GM18498 (cell line): ENCODE results near the gene GIT2.
A peak's percentile ranks its signal among the peaks of the same experiment; 100 is the strongest.
"Not testable (repeated sequence)": the region's sequence is repeated elsewhere in the genome, so short reads cannot be mapped to it uniquely, and the experiment has no call there.

ENCODE experiments used
- ATAC-seq: cut with Tn5 transposase; IDR thresholded peaks from one replicate; pipeline ENCODE4 v1.9.1; 2021; ENCODE audit warnings: mild to moderate bottlenecking, moderate library complexity; ENCODE audit not compliant: unreplicated experiment

The GIT2 gene

DNA sequence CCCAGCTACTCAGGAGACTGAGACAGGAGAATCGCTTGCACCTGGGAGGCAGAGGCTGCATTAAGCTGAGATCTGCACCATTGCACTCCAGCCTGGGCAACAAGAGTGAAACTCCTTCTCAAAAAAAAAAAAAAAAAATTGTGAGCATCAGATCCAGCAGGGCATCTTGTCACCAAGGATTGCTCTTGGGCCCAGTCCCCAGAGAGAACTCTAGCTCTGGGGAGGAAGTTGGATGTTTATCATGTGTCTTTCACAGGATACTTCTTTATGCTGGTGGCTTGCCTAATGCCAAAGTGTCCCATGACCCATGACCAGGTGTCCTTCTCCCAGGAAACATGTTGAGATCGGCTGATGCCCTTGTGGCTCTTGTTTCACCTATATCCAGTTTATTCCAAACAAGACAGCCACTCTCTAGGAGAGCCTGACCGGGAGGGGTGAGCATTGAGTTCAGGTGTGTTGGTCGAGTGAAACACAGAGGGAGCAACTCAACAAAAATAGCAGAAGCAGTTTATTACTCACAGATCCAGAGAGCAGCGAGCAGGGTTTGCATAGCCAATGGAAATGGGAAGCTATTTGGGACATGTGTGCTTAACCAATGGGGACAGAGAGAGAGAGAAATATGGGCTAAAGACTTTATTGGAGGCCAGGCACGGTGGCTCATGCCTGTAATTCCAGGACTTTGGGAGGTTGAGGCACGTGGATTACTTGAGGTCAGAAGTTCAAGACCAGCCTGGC is 102.7 kb downstream of the GIT2 start:
- no peak for ATAC-seq

DNA sequence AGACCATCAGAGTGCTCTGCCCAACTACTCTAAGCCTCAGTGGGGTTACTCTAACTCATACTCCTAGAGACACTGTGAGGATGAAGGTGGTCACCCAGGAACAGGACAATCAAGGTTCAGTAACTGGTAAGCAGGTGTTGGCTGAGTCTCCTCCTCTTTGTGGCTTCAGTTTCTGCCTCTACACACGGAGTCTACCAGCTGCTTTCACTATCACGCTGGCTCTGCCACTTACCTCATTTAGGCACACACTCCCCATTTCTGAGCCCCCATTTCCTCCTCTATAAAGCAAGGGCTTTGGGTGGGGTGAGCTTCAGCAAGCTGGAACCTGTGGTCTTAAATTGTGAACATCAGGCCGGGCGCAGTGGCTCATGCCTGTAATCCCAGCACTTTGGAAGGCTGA is 103.4 kb downstream of the GIT2 start:
- ATAC-seq = peak; percentile 71

- no peak for ATAC-seq
These were observed 103.9 kb downstream of the GIT2 start for GRCh38 chr12:109892165-109892715.

DNA sequence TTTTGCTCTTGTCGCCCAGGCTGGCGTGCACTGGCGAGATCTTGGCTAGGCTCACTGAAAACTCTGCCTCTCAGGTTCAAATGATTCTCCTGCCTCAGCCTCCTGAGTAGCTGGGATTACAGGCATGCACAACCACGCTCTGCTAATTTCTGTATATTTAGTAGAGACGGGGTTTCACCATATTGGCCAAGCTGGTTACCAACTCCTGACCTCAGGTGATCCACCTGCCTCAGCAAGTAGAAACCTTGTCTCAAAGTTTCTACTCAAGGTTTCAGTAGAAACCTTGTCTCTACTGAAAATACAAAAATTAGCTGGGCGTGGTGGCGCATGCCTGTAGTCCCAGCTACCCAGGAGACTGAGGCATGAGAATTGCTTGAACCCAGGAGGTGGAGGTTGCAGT is 104.4 kb downstream of the GIT2 start:
- ATAC-seq = not testable (repeated sequence)

DNA sequence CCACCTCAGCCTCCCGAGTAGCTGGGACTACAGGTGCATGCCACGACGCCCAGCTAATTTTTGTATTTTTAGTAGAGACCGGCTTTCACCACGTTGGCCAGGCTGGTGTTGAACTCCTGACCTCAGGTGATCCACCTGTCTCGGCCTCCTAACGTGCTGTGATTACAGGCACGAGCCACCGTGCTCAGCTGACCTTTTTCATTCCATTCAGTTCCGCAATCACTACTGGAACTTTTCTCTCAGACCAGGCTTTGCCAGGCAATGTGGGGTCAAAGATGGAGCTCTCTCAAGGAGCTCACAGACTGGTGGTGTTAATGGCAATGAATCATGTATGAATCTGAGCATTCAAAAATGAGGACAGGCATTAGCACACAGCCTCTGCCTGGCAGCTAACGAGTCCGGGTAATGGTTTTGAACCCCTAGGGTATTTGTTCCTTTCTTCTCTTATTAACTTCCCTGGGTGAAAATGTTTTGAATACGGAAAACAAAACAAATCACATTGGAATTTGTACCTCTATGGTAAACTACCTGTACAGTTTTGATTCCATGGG is 105.5 kb downstream of the GIT2 start:
- ATAC-seq = no peak

DNA sequence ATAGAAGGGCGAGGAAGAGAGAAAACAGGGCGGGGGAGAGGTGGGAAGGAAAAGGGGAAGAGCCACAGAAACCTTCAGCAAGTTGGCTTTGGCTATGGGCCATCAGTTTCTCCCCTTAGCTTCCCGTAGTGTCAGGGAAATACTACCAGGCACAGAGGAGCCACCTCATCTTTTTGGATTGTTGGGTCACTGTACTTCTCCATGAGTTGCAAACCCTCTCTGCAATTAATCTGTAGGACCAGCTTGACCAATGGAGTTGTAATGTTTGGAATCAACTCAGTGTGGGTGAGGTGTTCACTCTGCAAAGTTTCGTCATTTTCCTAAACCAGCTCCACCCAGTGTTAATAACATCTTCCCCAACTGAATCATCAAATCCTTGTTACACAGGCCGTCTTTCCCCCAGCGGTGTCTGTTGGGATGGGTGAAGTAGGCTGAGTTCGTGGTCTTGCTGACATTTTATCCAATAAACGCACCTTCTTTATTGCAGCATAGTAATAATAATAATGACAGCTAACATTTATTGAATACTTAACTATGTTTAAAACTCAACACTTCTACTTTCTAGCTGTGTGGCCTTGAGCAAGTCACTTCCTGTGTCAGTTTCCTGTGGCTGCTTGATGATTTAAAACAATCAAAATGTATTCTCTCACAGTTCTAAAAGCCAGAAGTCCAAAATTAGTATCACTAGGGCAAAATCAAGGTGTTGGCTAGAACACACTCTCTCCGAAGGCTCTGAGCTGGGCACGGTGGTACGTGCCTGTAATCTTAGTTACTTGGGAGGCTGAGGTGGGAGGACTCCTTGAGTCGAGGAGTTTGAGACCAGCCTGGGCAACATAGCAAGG is 107.8 kb downstream of the GIT2 start:
- ATAC-seq = peak; percentile 46

GRCh38 chr12:109885616-109886015 is 110.6 kb downstream of the GIT2 start:
- no peak for ATAC-seq

DNA sequence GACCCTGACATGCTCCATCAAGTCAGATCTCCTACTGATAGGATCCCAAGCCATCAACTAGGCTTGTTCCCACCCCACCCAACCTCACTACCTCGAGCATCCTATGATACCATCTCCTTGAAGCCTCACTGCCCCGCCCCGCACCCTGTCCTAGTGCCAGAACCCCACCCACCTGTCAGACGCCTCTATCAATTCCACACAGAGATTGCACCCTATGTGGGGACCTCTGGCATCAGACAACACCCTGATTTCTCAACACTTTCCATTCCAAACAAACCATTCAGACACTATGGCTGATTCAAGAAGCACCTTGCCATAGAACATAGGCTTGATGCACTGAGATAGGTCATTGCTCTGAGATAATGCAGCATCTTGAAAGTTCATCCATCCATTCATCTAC is 112.7 kb downstream of the GIT2 start:
- ATAC-seq = no peak

DNA sequence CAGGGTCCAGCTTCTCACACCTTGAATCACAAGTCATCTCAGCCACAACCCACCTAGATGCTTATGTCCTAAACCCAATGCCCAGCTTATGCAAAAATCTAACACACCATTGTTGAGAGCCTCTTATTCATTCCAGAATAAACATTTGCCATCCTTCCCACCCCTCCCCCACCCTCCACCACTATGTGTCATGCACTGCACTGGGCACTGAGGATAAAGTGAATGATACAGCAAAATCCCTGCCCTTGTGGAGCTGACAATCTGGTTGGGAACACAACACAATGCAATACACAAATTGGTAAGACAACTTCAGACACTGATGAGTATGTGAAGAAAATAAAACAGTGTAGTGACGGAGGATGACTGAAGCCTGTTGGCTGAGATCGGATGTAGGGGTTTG is 114.4 kb downstream of the GIT2 start:
- ATAC-seq = no peak

DNA sequence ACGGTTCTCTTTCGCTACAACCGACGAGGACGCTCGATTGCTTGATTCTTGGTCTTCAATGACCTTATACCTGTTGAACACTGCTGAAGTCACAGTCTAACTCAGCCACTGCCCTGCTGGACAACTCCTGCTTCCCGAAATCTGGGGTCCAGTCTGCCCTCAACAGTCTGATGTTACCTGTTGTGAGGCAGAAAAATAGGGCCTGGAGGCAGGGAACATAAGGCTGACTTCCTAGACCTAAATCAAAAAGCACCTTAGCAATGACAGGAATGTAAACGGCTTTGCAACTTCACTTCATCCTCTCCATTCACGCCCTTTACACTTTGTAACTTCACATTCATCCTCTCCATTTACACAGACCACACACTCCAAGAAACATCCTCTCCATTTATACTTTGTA is 115.2 kb downstream of the GIT2 start:
- no peak for ATAC-seq

DNA sequence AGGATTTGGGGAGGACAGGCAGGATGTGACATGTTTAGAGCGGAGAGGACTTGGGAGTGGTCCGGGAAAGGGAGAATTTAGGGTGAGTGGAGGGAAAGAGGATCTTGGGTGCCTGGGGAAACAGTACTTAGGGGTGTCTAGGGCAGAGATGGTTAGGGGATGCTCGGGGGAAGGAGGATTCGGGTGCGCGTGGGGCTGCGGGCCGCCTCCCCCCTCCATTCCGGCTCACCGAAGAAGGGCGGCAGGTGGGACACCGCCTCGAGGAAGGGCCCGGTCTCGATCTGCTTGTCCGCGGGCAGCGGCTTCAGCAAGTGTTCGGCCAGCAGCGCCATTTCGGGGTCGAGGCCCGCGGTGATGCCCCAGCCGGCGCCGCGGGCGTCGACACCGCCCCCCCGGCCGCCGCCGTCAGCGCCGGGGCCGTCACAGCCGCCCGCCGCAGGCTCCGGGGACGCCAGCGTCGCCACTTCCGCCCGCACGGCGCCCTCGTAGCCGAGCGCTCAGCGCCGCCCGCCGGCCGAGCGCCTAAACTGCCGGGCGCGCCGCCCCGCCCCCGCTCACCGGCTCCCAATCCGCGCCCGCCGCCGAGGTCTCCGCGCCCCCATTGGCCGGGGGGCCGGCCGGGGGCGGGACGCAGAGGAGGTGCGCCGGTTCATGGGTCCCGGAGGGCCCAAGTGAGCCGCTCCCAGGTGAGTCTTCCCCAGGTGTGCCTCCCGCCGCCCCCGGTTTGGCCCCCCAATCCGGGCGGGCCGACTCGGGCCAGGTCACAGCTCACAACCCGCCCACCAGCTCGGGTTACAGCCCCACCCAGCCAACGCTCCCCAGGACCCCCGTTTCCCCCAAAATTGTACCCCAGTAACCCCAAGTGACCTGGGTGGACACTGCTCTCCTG is 115.9 kb downstream of the GIT2 start, which contains the start of gene GLTP:
GLTP (minus strand) TSS at position 499 of the 889 bp plus-strand sequence; CDS start at position 332, 167 bp downstream.
- ATAC-seq = peak; percentile 95
